Hepatocyte (in vitro differentiated cells): ENCODE data around the gene MAGI2.

Experiments used
- EZH2 ChIP-seq: fragments of 200-600 bp; sonication (generic); IDR thresholded peaks from 2 replicates; pipeline ENCODE4 v1.6.1; 2016; ENCODE audit warnings: antibody characterized with exemption, mild to moderate bottlenecking, borderline replicate concordance
- TF ChIP-seq, protein P1 (sequence below): fragments of 200-600 bp; sonication (generic); IDR thresholded peaks from 2 replicates; pipeline ENCODE4 v1.5.1; 2016; ENCODE audit warnings: antibody characterized with exemption, mild to moderate bottlenecking; ENCODE audit not compliant: poor library complexity

DNA sequence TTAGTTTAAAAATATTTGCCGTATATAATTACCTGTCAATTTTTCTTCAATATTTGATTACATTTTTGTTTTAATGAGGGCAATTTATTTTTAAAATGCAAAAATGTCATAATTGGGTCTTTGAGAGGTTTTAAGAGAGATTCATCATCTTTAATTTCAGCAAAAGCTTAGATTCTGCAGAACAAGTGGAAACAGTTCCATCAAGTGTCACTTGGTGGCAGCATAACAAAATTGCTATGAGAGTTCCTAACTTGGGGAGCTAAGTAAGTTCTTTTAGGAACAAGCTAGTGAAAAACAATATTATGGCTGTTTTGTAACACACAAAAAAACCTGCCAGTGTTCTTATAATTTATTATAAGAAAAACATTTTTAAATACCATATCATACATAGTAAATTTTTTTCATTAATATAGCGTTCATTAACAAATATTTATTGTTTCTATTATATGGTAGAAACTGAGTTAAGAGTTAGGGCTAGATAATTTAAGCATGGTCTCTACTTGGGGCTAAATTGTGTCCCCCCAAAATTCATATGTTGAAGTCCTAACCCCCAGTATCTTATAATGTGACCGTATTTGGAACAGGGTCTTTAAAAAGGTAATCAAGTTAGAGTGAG lies 155.2 kb downstream of the MAGI2 start:
- TF ChIP-seq, protein P1, sequence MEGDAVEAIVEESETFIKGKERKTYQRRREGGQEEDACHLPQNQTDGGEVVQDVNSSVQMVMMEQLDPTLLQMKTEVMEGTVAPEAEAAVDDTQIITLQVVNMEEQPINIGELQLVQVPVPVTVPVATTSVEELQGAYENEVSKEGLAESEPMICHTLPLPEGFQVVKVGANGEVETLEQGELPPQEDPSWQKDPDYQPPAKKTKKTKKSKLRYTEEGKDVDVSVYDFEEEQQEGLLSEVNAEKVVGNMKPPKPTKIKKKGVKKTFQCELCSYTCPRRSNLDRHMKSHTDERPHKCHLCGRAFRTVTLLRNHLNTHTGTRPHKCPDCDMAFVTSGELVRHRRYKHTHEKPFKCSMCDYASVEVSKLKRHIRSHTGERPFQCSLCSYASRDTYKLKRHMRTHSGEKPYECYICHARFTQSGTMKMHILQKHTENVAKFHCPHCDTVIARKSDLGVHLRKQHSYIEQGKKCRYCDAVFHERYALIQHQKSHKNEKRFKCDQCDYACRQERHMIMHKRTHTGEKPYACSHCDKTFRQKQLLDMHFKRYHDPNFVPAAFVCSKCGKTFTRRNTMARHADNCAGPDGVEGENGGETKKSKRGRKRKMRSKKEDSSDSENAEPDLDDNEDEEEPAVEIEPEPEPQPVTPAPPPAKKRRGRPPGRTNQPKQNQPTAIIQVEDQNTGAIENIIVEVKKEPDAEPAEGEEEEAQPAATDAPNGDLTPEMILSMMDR, result peak; percentile 88
- no peak for TF ChIP-seq EZH2
